ENCODE data around the gene SERPINE2. TPM values are rescaled to one million over a fixed set of nuclear protein-coding genes. Genes with fewer than 3 reads are reported as not detected.

The SERPINE2 gene
- total RNA-seq, 2 donors from 2014 or later: 1.6 to 4.4 TPM

GRCh38 chr2:223997938-223998337, 41.1 kb downstream of the SERPINE2 start:
- TF ChIP-seq POLR2A (IDR thresholded peaks at IDR 0.05) (no peak), CTCF (IDR thresholded peaks at IDR 0.05) (no peak)
- intact Hi-C loops (cut with DNase I): loop anchor here (5.0 kb wide), 1 partner anchor 289 kb away; no protein-coding TSS in a partner anchor
- no peak for DNase-seq
- Histone ChIP-seq H3K27ac (no peak overlapping the region), H3K9me3 (no peaks in the 10 kb centered on the region), H3K4me3 (no peak overlapping the region), H3K27me3 (no peaks in the 10 kb centered on the region), H3K36me3 (replicated peaks in 1 of 2; ENCODE audit: insufficient read depth in 1 of 2, low read depth in 2 of 2) (no peaks in the 10 kb centered on the region), H3K4me1 (peaks cover 9% of the 10 kb centered on the region)
- ATAC-seq: no peak
- 65 to 86% methylated on average over 5 of the region's 5 CpGs for WGBS, 2 donors

GRCh38 chr2:223996391-223996790, 42.7 kb downstream of the SERPINE2 start:
- TF ChIP-seq POLR2A (IDR thresholded peaks at IDR 0.05) (no peak), CTCF (IDR thresholded peaks at IDR 0.05) (no peak)
- no peak for DNase-seq
- Histone ChIP-seq H3K4me1 (peaks cover 9% of the 10 kb centered on the region), H3K36me3 (replicated peaks in 1 of 2; ENCODE audit: insufficient read depth in 1 of 2, low read depth in 2 of 2) (no peaks in the 10 kb centered on the region), H3K9me3 (no peaks in the 10 kb centered on the region), H3K4me3 (no peak overlapping the region), H3K27ac (no peak overlapping the region), H3K27me3 (no peaks in the 10 kb centered on the region)
- ATAC-seq: no peak
- intact Hi-C loops (cut with DNase I): loop anchor here (5.0 kb wide), 1 partner anchor 291 kb away; no protein-coding TSS in a partner anchor
- WGBS, 2 donors: 76 to 95% methylated on average over 6 of the region's 6 CpGs

- H3K9me3 ChIP-seq: no peaks in the 10 kb centered on the region
- WGBS, 2 donors: 54 to 57% methylated on average over 5 of the region's 5 CpGs
- H3K4me1 ChIP-seq: peaks cover 9% of the 10 kb centered on the region
- H3K36me3 ChIP-seq (replicated peaks in 1 of 2; ENCODE audit: insufficient read depth in 1 of 2, low read depth in 2 of 2): no peaks in the 10 kb centered on the region
- H3K27me3 ChIP-seq: no peaks in the 10 kb centered on the region
- no peak overlapping the region for H3K4me3 ChIP-seq
- intact Hi-C loops (cut with DNase I): loop anchor here (5.0 kb wide), 1 partner anchor 292 kb away; no protein-coding TSS in a partner anchor
- DNase-seq (no peak), ATAC-seq (no peak)
- TF ChIP-seq CTCF (IDR thresholded peaks at IDR 0.05) (no peak), POLR2A (IDR thresholded peaks at IDR 0.05) (no peak)
- H3K27ac ChIP-seq: no peak overlapping the region
Observed at GRCh38 chr2:223995569-223995968, 43.5 kb downstream of the SERPINE2 start.

- no peak overlapping the region for H3K27ac ChIP-seq
- no peak for TF ChIP-seq CTCF (IDR thresholded peaks at IDR 0.05)
- no peak for TF ChIP-seq POLR2A (IDR thresholded peaks at IDR 0.05)
- H3K4me3 ChIP-seq: no peak overlapping the region
- intact Hi-C loops (cut with DNase I): loop anchor here (5.0 kb wide), 1 partner anchor 293 kb away; no protein-coding TSS in a partner anchor
- DNase-seq (no peak), ATAC-seq (no peak)
- H3K4me1 ChIP-seq: peaks cover 4% of the 10 kb centered on the region
- WGBS, 2 donors: 64 to 70% methylated on average over 4 of the region's 4 CpGs
- H3K36me3 ChIP-seq (replicated peaks in 1 of 2; ENCODE audit: insufficient read depth in 1 of 2, low read depth in 2 of 2): no peaks in the 10 kb centered on the region
- no peaks in the 10 kb centered on the region for H3K27me3 ChIP-seq
- no peaks in the 10 kb centered on the region for H3K9me3 ChIP-seq
Observed at GRCh38 chr2:223994562-223995162, 44.4 kb downstream of the SERPINE2 start.

All from body of pancreas (tissue), 4 donors.